Neuronal stem cell (in vitro differentiated cells): ENCODE results near the gene KBTBD12.

Experiments used
- DNase-seq: peaks from one replicate; pipeline ENCODE4 v3.0.0-alpha.2; 2013; ENCODE audit warnings: low spot score
- H2AFZ ChIP-seq: one replicate; pipeline ENCODE4 v1.6.1; 2013; ENCODE audit warnings: mild to moderate bottlenecking, low read length, inconsistent platforms
- H2AK5ac ChIP-seq: 2 replicates; pipeline ENCODE4 v1.6.1; 2013; ENCODE audit warnings: low read depth, mild to moderate bottlenecking, inconsistent platforms, low read length, moderate library complexity, mixed read lengths
- H2BK120ac ChIP-seq: 2 replicates; pipeline ENCODE4 v1.6.1; 2013; ENCODE audit warnings: low read depth, mild to moderate bottlenecking, inconsistent platforms, low read length, moderate library complexity, mixed read lengths
- H2BK12ac ChIP-seq: one replicate; pipeline ENCODE4 v1.6.1; 2013; ENCODE audit warnings: low read length, inconsistent platforms
- H2BK15ac ChIP-seq: 2 replicates; pipeline ENCODE4 v1.6.1; 2013; ENCODE audit warnings: mild to moderate bottlenecking, low read length, inconsistent platforms, mixed read lengths
- H2BK5ac ChIP-seq: one replicate; pipeline ENCODE4 v1.6.1; 2013; ENCODE audit warnings: inconsistent platforms, mild to moderate bottlenecking, low read length, moderate library complexity
- H3K14ac ChIP-seq: one replicate; pipeline ENCODE4 v1.6.1; 2013; ENCODE audit warnings: low read length, inconsistent platforms
- H3K18ac ChIP-seq: 2 replicates; pipeline ENCODE4 v1.6.1; 2013; ENCODE audit warnings: low read length, inconsistent platforms
- H3K23ac ChIP-seq: 2 replicates; pipeline ENCODE4 v1.6.1; 2013; ENCODE audit warnings: low read depth, mild to moderate bottlenecking, mixed read lengths, low read length, inconsistent platforms; ENCODE audit not compliant: poor library complexity
- H3K27ac ChIP-seq: replicated peaks from 3 replicates; pipeline ENCODE4 v1.5.1; 2013; ENCODE audit warnings: low read length, inconsistent platforms
- H3K27me3 ChIP-seq, 3 experiments: 2 replicates each; pipeline ENCODE4 v1.6.1; 2013; ENCODE audit warnings: low read length in 3 of 3, mild to moderate bottlenecking in 2 of 3, inconsistent platforms in 1 of 3, low read depth in 1 of 3, mixed read lengths in 1 of 3, moderate library complexity in 1 of 3; ENCODE audit not compliant: control insufficient read depth in 3 of 3, insufficient read depth in 3 of 3
- H3K36me3 ChIP-seq, 2 donors: replicated peaks in 1 of 2; 2 replicates each; pipeline ENCODE4 v1.6.1; 2013; ENCODE audit warnings: low read length in 2 of 2; ENCODE audit not compliant: control insufficient read depth in 2 of 2, insufficient read depth in 2 of 2
- H3K4ac ChIP-seq: 2 replicates; pipeline ENCODE4 v1.6.1; 2013; ENCODE audit warnings: inconsistent platforms, mild to moderate bottlenecking, low read length, moderate library complexity
- H3K4me1 ChIP-seq, 2 donors: 1 replicate in 1 of 2; 2 replicates in 1 of 2; pipeline ENCODE4 v1.6.1; 2013; ENCODE audit warnings: low read length in 2 of 2, low read depth in 1 of 2; ENCODE audit not compliant: control insufficient read depth in 2 of 2, insufficient read depth in 1 of 2
- H3K4me2 ChIP-seq: one replicate; pipeline ENCODE4 v1.6.1; 2013; ENCODE audit warnings: mild to moderate bottlenecking, low read length, inconsistent platforms; ENCODE audit not compliant: insufficient read depth, poor library complexity, severe bottlenecking
- H3K4me3 ChIP-seq, 2 donors: 2 replicates each; pipeline ENCODE4 v1.5.1; 2013; ENCODE audit warnings: low read length in 2 of 2, mild to moderate bottlenecking in 2 of 2, inconsistent platforms in 1 of 2, moderate library complexity in 1 of 2
- H3K79me1 ChIP-seq: one replicate; pipeline ENCODE4 v1.6.1; 2013; ENCODE audit warnings: low read depth, mild to moderate bottlenecking, inconsistent platforms, low read length, moderate library complexity
- H3K9ac ChIP-seq: one replicate; pipeline ENCODE4 v1.6.1; 2013; ENCODE audit warnings: mild to moderate bottlenecking, low read depth, low read length, inconsistent platforms; ENCODE audit not compliant: poor library complexity
- H3K9me3 ChIP-seq, 2 donors: replicated peaks in 1 of 2; 2 replicates each; pipeline versions ENCODE3 to v1.6.1; 2013; ENCODE audit warnings: low read length in 2 of 2, mild to moderate bottlenecking in 2 of 2, inconsistent platforms in 1 of 2, low read depth in 1 of 2, mixed read lengths in 1 of 2, moderate library complexity in 1 of 2; ENCODE audit not compliant: control insufficient read depth in 2 of 2, insufficient read depth in 1 of 2
- H4K8ac ChIP-seq: one replicate; pipeline ENCODE4 v1.6.1; 2013; ENCODE audit warnings: low read depth, mild to moderate bottlenecking, inconsistent platforms, low read length, moderate library complexity
- H4K91ac ChIP-seq: one replicate; pipeline ENCODE4 v1.6.1; 2013; ENCODE audit warnings: low read length, low read depth, mild to moderate bottlenecking, inconsistent platforms; ENCODE audit not compliant: poor library complexity
- WGBS, 2 donors: extraction: QIAGEN DNeasy Blood & Tissue Kit; methylation state at CpG; one replicate each; pipeline ENCODE4 v1.1.7; 2013; ENCODE audit warnings: missing lambda C conversion rate in 2 of 2, mixed read lengths in 1 of 2; ENCODE audit not compliant: insufficient read length in 2 of 2, insufficient replicate concordance in 1 of 2; ENCODE audit errors: extremely low coverage in 2 of 2; 5-methylcytosine and 5-hydroxymethylcytosine counted together

KBTBD12 gene

DNA sequence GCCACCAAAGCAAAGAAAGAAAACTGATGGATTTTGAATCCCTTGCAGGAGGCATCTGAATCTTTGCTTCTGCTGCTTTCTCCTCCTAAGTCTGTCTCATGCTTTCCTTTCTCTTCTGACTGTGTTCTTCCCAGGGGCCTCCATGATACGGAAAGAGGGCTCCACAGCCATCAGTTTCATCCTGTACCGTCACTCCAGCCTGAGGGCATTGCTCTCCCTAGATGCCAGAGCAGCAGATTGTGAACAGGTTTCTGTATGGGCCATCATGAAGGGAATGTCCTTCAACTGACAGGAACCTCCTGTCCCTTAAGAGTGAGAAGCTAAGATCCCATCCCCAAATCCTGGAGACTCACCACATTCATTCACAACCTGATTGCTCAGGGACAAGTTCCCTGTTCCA lies 59.2 kb downstream of the KBTBD12 start:
- Histone ChIP-seq H2BK12ac (no peak overlapping the region), H3K4me2 (no peak overlapping the region), H3K4me1 (no peaks in the 10 kb centered on the region), H3K18ac (no peak overlapping the region), H3K27me3 (peaks cover 0 to 34% (median 0%) of the 10 kb centered on the region in 3 experiments), H3K36me3 (no peaks in the 10 kb centered on the region), H3K27ac (no peak overlapping the region), H3K4me3 (no peak overlapping the region), H2BK15ac (no peak overlapping the region), H3K9ac (no peak overlapping the region), H2AK5ac (no peak overlapping the region), H3K79me1 (no peaks in the 10 kb centered on the region), H4K91ac (no peak overlapping the region), H2AFZ (no peak overlapping the region), H3K9me3 (no peaks in the 10 kb centered on the region), H4K8ac (no peak overlapping the region), H2BK5ac (no peak overlapping the region), H3K14ac (no peak overlapping the region), H2BK120ac (no peak overlapping the region), H3K4ac (no peak overlapping the region), H3K23ac (no peak overlapping the region)
- DNase-seq: no peak
- no CpG with 5 or more reads among the region's 2 CpGs for WGBS, 2 donors

DNA sequence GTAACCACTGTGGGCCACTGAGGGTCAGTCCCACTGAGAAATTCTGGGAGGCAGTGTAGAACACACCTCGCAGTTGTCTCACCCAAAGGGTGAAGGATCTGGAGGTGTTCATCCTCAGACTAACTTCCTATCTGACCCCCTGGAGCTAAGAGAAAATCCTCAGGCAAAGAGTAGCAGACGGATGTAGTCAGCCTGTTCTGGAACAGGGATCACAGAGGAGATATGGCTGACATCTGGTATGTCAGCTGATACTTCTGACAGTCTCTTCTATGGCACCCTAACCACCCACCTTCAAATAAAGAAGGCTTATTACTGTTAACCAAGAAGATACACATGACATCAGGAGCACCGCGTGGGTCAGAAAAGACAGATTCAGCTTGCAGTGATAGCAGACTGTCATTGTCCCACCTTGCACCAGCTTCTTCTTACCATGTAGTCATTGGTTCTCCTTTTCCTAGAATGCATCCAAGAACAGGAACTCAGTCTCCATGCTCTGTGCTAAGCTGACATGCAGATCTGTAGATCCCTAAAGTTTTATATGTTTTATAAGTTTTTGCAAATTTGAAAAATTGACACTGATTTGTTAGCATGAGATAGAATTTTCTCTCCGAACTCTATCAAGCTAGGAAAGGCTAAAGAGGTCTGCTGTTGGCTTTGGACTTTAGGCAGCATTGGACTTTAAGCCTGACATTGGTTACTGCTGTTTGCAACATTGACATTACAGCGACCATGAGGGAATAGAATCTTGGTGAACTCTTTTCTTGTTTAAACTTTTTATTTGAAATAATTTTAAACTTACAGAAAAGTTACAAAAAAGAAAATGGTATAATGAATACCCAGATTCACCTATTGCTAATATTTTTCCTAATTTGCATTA lies 60.4 kb downstream of the KBTBD12 start:
- DNase-seq: no peak
- Histone ChIP-seq H2BK12ac (no peak overlapping the region), H3K9ac (no peak overlapping the region), H2BK120ac (no peak overlapping the region), H2AFZ (no peak overlapping the region), H3K9me3 (no peaks in the 10 kb centered on the region), H4K8ac (no peak overlapping the region), H3K4me3 (no peak overlapping the region), H2BK5ac (no peak overlapping the region), H2AK5ac (no peak overlapping the region), H3K4ac (no peak overlapping the region), H2BK15ac (no peak overlapping the region), H3K23ac (no peak overlapping the region), H3K4me1 (no peaks in the 10 kb centered on the region), H3K79me1 (no peaks in the 10 kb centered on the region), H3K27ac (no peak overlapping the region), H3K27me3 (peaks cover 0 to 34% (median 0%) of the 10 kb centered on the region in 3 experiments), H3K4me2 (no peak overlapping the region), H4K91ac (no peak overlapping the region), H3K18ac (no peak overlapping the region), H3K14ac (no peak overlapping the region), H3K36me3 (no peaks in the 10 kb centered on the region)
- no CpG with 5 or more reads among the region's 6 CpGs for WGBS, 2 donors

DNA sequence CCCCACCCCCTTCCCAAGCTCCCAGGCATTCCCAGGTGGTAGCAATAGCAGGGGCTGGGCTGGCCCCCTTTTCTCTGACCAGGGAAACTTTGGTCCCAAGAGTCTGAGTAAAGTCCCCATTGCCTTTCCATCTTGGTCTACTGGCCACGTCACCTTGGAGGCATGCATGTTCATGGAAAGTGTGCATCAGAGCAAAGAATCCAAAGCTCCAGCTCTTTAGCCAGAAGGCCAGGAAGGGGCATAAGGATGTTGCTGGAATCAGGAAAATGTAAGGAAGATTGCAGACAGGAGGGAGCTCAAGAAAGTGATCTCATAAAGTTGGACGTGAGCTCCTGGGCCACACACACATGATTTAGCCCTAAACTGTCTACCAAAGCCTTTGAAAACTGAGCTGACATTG lies 63.6 kb downstream of the KBTBD12 start:
- Histone ChIP-seq H2AK5ac (no peak overlapping the region), H3K14ac (no peak overlapping the region), H3K79me1 (no peaks in the 10 kb centered on the region), H3K4me1 (no peaks in the 10 kb centered on the region), H3K4me2 (no peak overlapping the region), H3K4ac (no peak overlapping the region), H2BK120ac (no peak overlapping the region), H3K23ac (no peak overlapping the region), H3K36me3 (no peaks in the 10 kb centered on the region), H4K8ac (no peak overlapping the region), H3K27ac (no peak overlapping the region), H3K27me3 (peaks cover 0 to 19% (median 0%) of the 10 kb centered on the region in 3 experiments), H3K18ac (no peak overlapping the region), H2BK15ac (no peak overlapping the region), H2BK12ac (no peak overlapping the region), H2BK5ac (no peak overlapping the region), H4K91ac (no peak overlapping the region), H2AFZ (no peak overlapping the region), H3K9ac (no peak overlapping the region), H3K9me3 (no peaks in the 10 kb centered on the region), H3K4me3 (no peak overlapping the region)
- no peak for DNase-seq
- WGBS, 2 donors: no CpG with 5 or more reads among the region's 2 CpGs

DNA sequence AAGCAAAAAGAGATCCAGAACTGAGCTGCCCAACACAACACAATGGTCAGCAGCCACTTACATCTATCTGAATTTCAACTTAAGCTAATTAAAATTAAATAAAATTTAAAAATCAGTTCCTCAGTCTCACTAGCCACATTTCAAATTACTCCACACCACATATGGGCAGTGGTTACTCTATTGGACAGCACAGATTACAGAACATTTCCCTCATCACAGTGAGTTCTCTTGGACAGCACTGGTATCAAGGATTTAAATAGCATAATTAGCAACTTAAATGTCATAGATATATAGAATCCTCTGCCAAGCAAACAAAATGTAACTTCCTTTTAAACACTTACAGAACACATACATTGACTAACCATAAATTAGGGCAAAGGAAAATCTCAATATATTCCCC lies 64.4 kb downstream of the KBTBD12 start:
- Histone ChIP-seq H3K9ac (no peak overlapping the region), H2BK120ac (no peak overlapping the region), H2BK15ac (no peak overlapping the region), H3K18ac (no peak overlapping the region), H3K4ac (no peak overlapping the region), H3K27ac (no peak overlapping the region), H3K9me3 (no peaks in the 10 kb centered on the region), H2AFZ (no peak overlapping the region), H3K4me3 (no peak overlapping the region), H3K36me3 (no peaks in the 10 kb centered on the region), H2BK5ac (no peak overlapping the region), H4K8ac (no peak overlapping the region), H4K91ac (no peak overlapping the region), H3K79me1 (no peaks in the 10 kb centered on the region), H3K14ac (no peak overlapping the region), H3K23ac (no peak overlapping the region), H3K4me1 (no peaks in the 10 kb centered on the region), H3K27me3 (peaks cover 0 to 12% (median 0%) of the 10 kb centered on the region in 3 experiments), H2BK12ac (no peak overlapping the region), H3K4me2 (no peak overlapping the region), H2AK5ac (no peak overlapping the region)
- DNase-seq: no peak
